GM23338 (cell line): ENCODE data around the gene SMG9.

Experiments
- CREB1 ChIP-seq: fragments of 250-450 bp; sonication (Bioruptor Pico); IDR thresholded peaks from 2 replicates; pipeline ENCODE4 v1.5.0; 2020; ENCODE audit warnings: low read depth, mild to moderate bottlenecking, moderate library complexity
- EZH2 ChIP-seq: fragments of 200-600 bp; sonication (generic); IDR thresholded peaks from one replicate; pipeline ENCODE4 v1.8.0; 2017; ENCODE audit warnings: antibody characterized with exemption, mild to moderate bottlenecking, low read depth; ENCODE audit not compliant: unreplicated experiment
- EZH2phosphoT487 ChIP-seq: fragments of 200-600 bp; sonication (generic); IDR thresholded peaks from one replicate; pipeline ENCODE4 v1.8.1; 2018; ENCODE audit warnings: antibody characterized with exemption; ENCODE audit not compliant: unreplicated experiment
- JUNB ChIP-seq: IDR thresholded peaks from one replicate; pipeline ENCODE4 v1.6.1; 2016; ENCODE audit warnings: antibody characterized with exemption; ENCODE audit not compliant: unreplicated experiment
- POLR2AphosphoS5 ChIP-seq: IDR thresholded peaks from 2 replicates; pipeline ENCODE4 v1.6.1; 2016; ENCODE audit warnings: antibody characterized with exemption, low read depth
- TF ChIP-seq, protein P1 (sequence below), 2 experiments: fragments of 200-600 bp in 1 of 2; sonication (generic) in 1 of 2; conservative IDR thresholded peaks; 2 replicates each; pipeline versions ENCODE4 v1.5.1 to v1.6.1; 2016 to 2017; ENCODE audit warnings: antibody characterized with exemption in 2 of 2, low read depth in 2 of 2, mild to moderate bottlenecking in 2 of 2, moderate library complexity in 1 of 2
- TF ChIP-seq, protein P2 (sequence below): IDR thresholded peaks from 2 replicates; pipeline ENCODE4 v1.6.1; 2016; ENCODE audit warnings: antibody characterized with exemption

DNA sequence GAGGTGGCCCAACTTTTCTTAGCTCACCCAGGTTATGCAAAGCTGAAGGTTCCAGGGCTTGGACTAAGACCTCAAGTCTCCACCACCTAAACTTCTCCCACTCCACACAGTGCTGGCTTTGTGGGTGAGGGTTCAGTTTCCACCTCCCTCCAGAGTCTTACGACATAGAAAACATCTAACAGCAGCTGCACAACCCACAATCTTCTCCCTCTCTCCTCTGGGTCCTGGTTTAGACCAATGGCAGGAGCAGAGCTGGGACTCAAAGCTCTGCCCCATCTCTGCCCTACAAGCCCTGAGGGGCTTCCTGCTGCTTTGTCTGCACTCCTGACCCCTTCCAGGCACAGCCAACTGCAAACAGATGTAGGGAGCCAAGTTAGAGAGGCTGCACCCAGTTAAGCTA is 22.9 kb downstream of the SMG9 start:
- no peak for TF ChIP-seq EZH2phosphoT487
- TF ChIP-seq CREB1 (CRISPR knock-in tag): no peak
- TF ChIP-seq, protein P1, sequence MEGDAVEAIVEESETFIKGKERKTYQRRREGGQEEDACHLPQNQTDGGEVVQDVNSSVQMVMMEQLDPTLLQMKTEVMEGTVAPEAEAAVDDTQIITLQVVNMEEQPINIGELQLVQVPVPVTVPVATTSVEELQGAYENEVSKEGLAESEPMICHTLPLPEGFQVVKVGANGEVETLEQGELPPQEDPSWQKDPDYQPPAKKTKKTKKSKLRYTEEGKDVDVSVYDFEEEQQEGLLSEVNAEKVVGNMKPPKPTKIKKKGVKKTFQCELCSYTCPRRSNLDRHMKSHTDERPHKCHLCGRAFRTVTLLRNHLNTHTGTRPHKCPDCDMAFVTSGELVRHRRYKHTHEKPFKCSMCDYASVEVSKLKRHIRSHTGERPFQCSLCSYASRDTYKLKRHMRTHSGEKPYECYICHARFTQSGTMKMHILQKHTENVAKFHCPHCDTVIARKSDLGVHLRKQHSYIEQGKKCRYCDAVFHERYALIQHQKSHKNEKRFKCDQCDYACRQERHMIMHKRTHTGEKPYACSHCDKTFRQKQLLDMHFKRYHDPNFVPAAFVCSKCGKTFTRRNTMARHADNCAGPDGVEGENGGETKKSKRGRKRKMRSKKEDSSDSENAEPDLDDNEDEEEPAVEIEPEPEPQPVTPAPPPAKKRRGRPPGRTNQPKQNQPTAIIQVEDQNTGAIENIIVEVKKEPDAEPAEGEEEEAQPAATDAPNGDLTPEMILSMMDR (conservative IDR thresholded peaks at IDR 0.05; ENCODE audit: low read depth in 2 of 2): no peak
- no peak for TF ChIP-seq EZH2
- no peak for TF ChIP-seq JUNB
- no peak for TF ChIP-seq POLR2AphosphoS5
- TF ChIP-seq, protein P2, sequence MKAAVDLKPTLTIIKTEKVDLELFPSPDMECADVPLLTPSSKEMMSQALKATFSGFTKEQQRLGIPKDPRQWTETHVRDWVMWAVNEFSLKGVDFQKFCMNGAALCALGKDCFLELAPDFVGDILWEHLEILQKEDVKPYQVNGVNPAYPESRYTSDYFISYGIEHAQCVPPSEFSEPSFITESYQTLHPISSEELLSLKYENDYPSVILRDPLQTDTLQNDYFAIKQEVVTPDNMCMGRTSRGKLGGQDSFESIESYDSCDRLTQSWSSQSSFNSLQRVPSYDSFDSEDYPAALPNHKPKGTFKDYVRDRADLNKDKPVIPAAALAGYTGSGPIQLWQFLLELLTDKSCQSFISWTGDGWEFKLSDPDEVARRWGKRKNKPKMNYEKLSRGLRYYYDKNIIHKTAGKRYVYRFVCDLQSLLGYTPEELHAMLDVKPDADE: no peak
